ENCODE data around the gene AP5Z1.

GRCh38 chr7:4763091-4763793 lies 12.2 kb upstream of the AP5Z1 start:
- TF ChIP-seq EZH2 (IDR thresholded peaks at IDR 0.05; ENCODE audit: borderline replicate concordance, insufficient read depth, low read depth, low read length, poor library complexity, severe bottlenecking), result no peak
- TF ChIP-seq CTCF (IDR thresholded peaks at IDR 0.05), result no peak

Data from B cell (primary cell).